SW480 (cell line): Measurements from ENCODE around the gene EEFSEC.

Source experiments
- DNase-seq: peaks from one replicate; pipeline ENCODE4 v3.0.0-alpha.2; 2016; ENCODE audit warnings: low spot score

EEFSEC gene

GRCh38 chr3:128271536-128272332 lies 118.5 kb downstream of the EEFSEC start:
- DNase-seq = no peak

- DNase-seq = no peak
Measured at GRCh38 chr3:128273109-128273840, 120.0 kb downstream of the EEFSEC start.

- no peak for DNase-seq
Measured at GRCh38 chr3:128273841-128274573, 120.7 kb downstream of the EEFSEC start.

- DNase-seq = peak; percentile 33
Measured at GRCh38 chr3:128274837-128275236, 121.6 kb downstream of the EEFSEC start.

GRCh38 chr3:128275316-128276145 lies 122.2 kb downstream of the EEFSEC start:
- DNase-seq = no peak

GRCh38 chr3:128276146-128276435 lies 122.8 kb downstream of the EEFSEC start:
- DNase-seq = no peak

- DNase-seq = no peak
Measured at GRCh38 chr3:128276577-128277183, 123.4 kb downstream of the EEFSEC start.

- DNase-seq = no peak
Measured at GRCh38 chr3:128277378-128278069, 124.2 kb downstream of the EEFSEC start.

- DNase-seq = no peak
Measured at GRCh38 chr3:128278130-128278529, 124.8 kb downstream of the EEFSEC start.

- no peak for DNase-seq
Measured at GRCh38 chr3:128278761-128279600, 125.7 kb downstream of the EEFSEC start.

- no peak for DNase-seq
Measured at GRCh38 chr3:128279601-128279880, 126.3 kb downstream of the EEFSEC start.

- DNase-seq = no peak
Measured at GRCh38 chr3:128280481-128281052, 127.3 kb downstream of the EEFSEC start.

- no peak for DNase-seq
Measured at GRCh38 chr3:128281056-128281455, 127.8 kb downstream of the EEFSEC start.

- DNase-seq = no peak
Measured at GRCh38 chr3:128281461-128282367, 128.4 kb downstream of the EEFSEC start.

GRCh38 chr3:128282380-128283196 lies 129.3 kb downstream of the EEFSEC start:
- no peak for DNase-seq

- DNase-seq = no peak
Measured at GRCh38 chr3:128283421-128283820, 130.1 kb downstream of the EEFSEC start.

- DNase-seq = no peak
Measured at GRCh38 chr3:128285042-128285966, 132.0 kb downstream of the EEFSEC start.
